HepG2 (cell line): ENCODE results near the gene STH. TPM values are rescaled to one million over a fixed set of nuclear protein-coding genes. Genes with fewer than 3 reads are reported as not detected.

ENCODE experiments used
- ATAC-seq: fragments of 200-7000 bp; cut with Tn5 transposase; 3 replicates; pipeline ENCODE4 v1.9.1; 2020; ENCODE audit warnings: mild to moderate bottlenecking, moderate library complexity
- BruUV-seq: library from RNA; stranded (reverse); fragments of 400-500 nt; replicated peaks from 2 replicates; lab custom pipeline; 2021; lab: Mats Ljungman, UMichigan
- CTCF ChIA-PET: fragments of 300-600 bp; formaldehyde crosslinking; extraction: SDS; loops from one replicate; lab custom pipeline; 2021; ENCODE audit warnings: low total read pairs, inconsistent platforms, low intra/inter-chr PET ratio; lab: Yijun Ruan, JAX
- POLR2A ChIA-PET: fragments of 350-600 bp; sonication (Branson Sonifier 250); formaldehyde crosslinking; loops from one replicate; lab custom pipeline; 2020; ENCODE audit warnings: antibody characterized with exemption, inconsistent platforms; lab: Yijun Ruan, JAX
- DNase-seq: peaks from one replicate; pipeline ENCODE4 v3.0.0-alpha.2; 2015; ENCODE audit warnings: low spot score
- FAIRE-seq: peaks from 3 replicates; lab custom pipeline; 2011; peaks lifted over from hg19 to GRCh38; lab: Jason Lieb, UNC
- H2AFZ ChIP-seq: one replicate; pipeline ENCODE4 v1.6.1; 2011; ENCODE audit warnings: low read length, inconsistent platforms
- H3K27ac ChIP-seq: fragments of 300-600 bp; 3 replicates; pipeline ENCODE4 v1.8.0; 2011; ENCODE audit warnings: mixed run types, mild to moderate bottlenecking, mixed read lengths, low read length, inconsistent platforms; ENCODE audit not compliant: insufficient read depth; ENCODE audit errors: extremely low read length
- H3K27me3 ChIP-seq, 2 experiments: fragments of 200-600 bp in 1 of 2; 2 replicates in 1 of 2; 3 replicates in 1 of 2; pipeline versions ENCODE4 v1.6.0 to v1.8.0; 2011; ENCODE audit warnings: low read length in 2 of 2, mild to moderate bottlenecking in 2 of 2, moderate library complexity in 2 of 2, inconsistent platforms in 1 of 2; ENCODE audit not compliant: insufficient read depth in 2 of 2, control insufficient read depth in 1 of 2
- H3K36me3 ChIP-seq, 2 experiments: fragments of 200-600 bp in 1 of 2; replicated peaks in 1 of 2; 2 replicates in 1 of 2; 3 replicates in 1 of 2; pipeline versions ENCODE4 v1.5.1 to v1.8.0; 2011; ENCODE audit warnings: low read length in 2 of 2, inconsistent platforms in 1 of 2; ENCODE audit not compliant: insufficient read depth in 2 of 2, control insufficient read depth in 1 of 2
- H3K4me1 ChIP-seq: 2 replicates; pipeline ENCODE4 v1.5.1; 2012; ENCODE audit warnings: low read length, inconsistent platforms; ENCODE audit not compliant: insufficient read depth
- H3K4me2 ChIP-seq: 2 replicates; pipeline ENCODE4 v1.6.0; 2011; ENCODE audit warnings: low read depth, low read length, inconsistent platforms
- H3K4me3 ChIP-seq, 3 experiments: fragments of 200-600 bp in 1 of 3; sonication (generic), shearing (Covaris generic) in 1 of 3; replicated peaks in 1 of 3; 2 replicates each; pipeline ENCODE4 v1.5.1; 2011 to 2016; ENCODE audit warnings: low read length in 3 of 3, inconsistent platforms in 2 of 3, low read depth in 2 of 3, mild to moderate bottlenecking in 2 of 3, control low read depth in 1 of 3, mixed read lengths in 1 of 3; ENCODE audit not compliant: insufficient read depth in 1 of 3
- H3K79me2 ChIP-seq: one replicate; pipeline ENCODE4 v1.6.1; 2011; ENCODE audit warnings: low read length, inconsistent platforms; ENCODE audit not compliant: insufficient read depth
- H3K9ac ChIP-seq: 2 replicates; pipeline ENCODE4 v1.6.0; 2011; ENCODE audit warnings: mild to moderate bottlenecking, low read depth, low read length, inconsistent platforms; ENCODE audit not compliant: insufficient read depth
- H3K9me3 ChIP-seq: 2 replicates; pipeline ENCODE4 v1.5.1; 2012; ENCODE audit warnings: mild to moderate bottlenecking, low read length
- H4K20me1 ChIP-seq: 2 replicates; pipeline ENCODE4 v1.6.0; 2011; ENCODE audit warnings: inconsistent platforms, mild to moderate bottlenecking, low read length, moderate library complexity; ENCODE audit not compliant: insufficient read depth
- CCAR2 ChIP-seq: fragments of 200-400 bp; formaldehyde crosslinking; optimal IDR thresholded peaks from 2 replicates; pipeline ENCODE3; 2018; ENCODE audit warnings: low read depth, mild to moderate bottlenecking, low read length, moderate library complexity
- ERF ChIP-seq: IDR thresholded peaks from 2 replicates; pipeline ENCODE4 v1.6.1; 2018; ENCODE audit warnings: missing biosample characterization, missing genetic modification reagents
- HIVEP1 ChIP-seq: sonication (generic); formaldehyde crosslinking; IDR thresholded peaks from 2 replicates; pipeline ENCODE4 v1.4.0; 2020; ENCODE audit warnings: mild to moderate bottlenecking, missing genetic modification reagents
- HNRNPL ChIP-seq: fragments of 200-400 bp; formaldehyde crosslinking; IDR thresholded peaks from 2 replicates; pipeline ENCODE4 v1.6.1; 2017; ENCODE audit warnings: mild to moderate bottlenecking, low read depth, low read length
- NCOR1 ChIP-seq: fragments of 200-600 bp; sonication (generic); IDR thresholded peaks from 2 replicates; pipeline ENCODE4 v1.7.0; 2017; ENCODE audit warnings: antibody characterized with exemption, low read length, borderline replicate concordance
- POGZ ChIP-seq: sonication (generic); formaldehyde crosslinking; IDR thresholded peaks from 2 replicates; pipeline ENCODE4 v1.4.0; 2020; ENCODE audit warnings: mild to moderate bottlenecking, missing genetic modification reagents
- ZNF235 ChIP-seq: sonication (generic); formaldehyde crosslinking; IDR thresholded peaks from 2 replicates; pipeline ENCODE4 v1.8.1; 2023; ENCODE audit warnings: mild to moderate bottlenecking, missing genetic modification reagents, borderline replicate concordance
- ZNF552 ChIP-seq: sonication (generic); formaldehyde crosslinking; IDR thresholded peaks from 2 replicates; pipeline ENCODE4 v1.9.0; 2022; ENCODE audit warnings: missing genetic modification reagents, mild to moderate bottlenecking, borderline replicate concordance
- ZNF580 ChIP-seq: IDR thresholded peaks from 2 replicates; pipeline ENCODE4 v1.6.1; 2016; ENCODE audit warnings: low read depth, borderline replicate concordance
- ZNF672 ChIP-seq: sonication (generic); formaldehyde crosslinking; IDR thresholded peaks from 2 replicates; pipeline ENCODE4 v1.8.1; 2022; ENCODE audit warnings: missing genetic modification reagents
- whole genome bisulfite sequencing: methylation state at CpG from one replicate; pipeline ENCODE4 v1.1.6; 2017; ENCODE audit warnings: low lambda C conversion rate; 5-methylcytosine and 5-hydroxymethylcytosine counted together
- in situ Hi-C: cut with HindIII; loops from 2 replicates; pipeline ENCODE4 v1.10.0; 2017; ENCODE audit warnings: low pct_unique_long_range_greater_than_20kb; ENCODE audit not compliant: extremely low pct_ligation_motif_present
- intact Hi-C: fragments of 100-400 bp; cut with micrococcal nuclease; formaldehyde crosslinking; loops from one replicate; pipeline ENCODE4 v1.10.0; 2022; ENCODE audit not compliant: unreplicated experiment
- polyA plus RNA-seq, 8 experiments: library from polyadenylated mRNA; depleted of rRNA in 3 of 8; stranded (reverse) in 7 of 8; unstranded in 1 of 8; fragments of >200 nt; fragmentation: Illumina TruSeq in 4 of 8; extraction: Trizol in 4 of 8; gene quantifications; 2 replicates each; pipeline versions ENCODE4 v1.2.1 to v1.2.3, GENCODE V29; 2011 to 2016; ENCODE audit warnings: low read depth in 4 of 8, missing spikeins in 1 of 8, mixed read lengths in 1 of 8; ENCODE audit not compliant: insufficient read depth in 1 of 8
- total RNA-seq, 5 experiments: library from RNA; depleted of rRNA; stranded (reverse); fragments of >200 nt; fragmentation: Illumina TruSeq; extraction: Trizol; gene quantifications; 2 replicates each; pipeline ENCODE4 v1.2.3, GENCODE V29; 2016; ENCODE audit warnings: low read depth in 1 of 5
- TF ChIP-seq, protein P1 (sequence below): sonication (generic); formaldehyde crosslinking; IDR thresholded peaks from 2 replicates; pipeline ENCODE4 v1.4.0; 2020; ENCODE audit warnings: mild to moderate bottlenecking, missing genetic modification reagents

Gene STH
- total and polyA plus RNA-seq, 2 of the 13 experiments (the other 11 are each of a cell fraction or from before 2014, with no cell fraction given), result not detected

DNA sequence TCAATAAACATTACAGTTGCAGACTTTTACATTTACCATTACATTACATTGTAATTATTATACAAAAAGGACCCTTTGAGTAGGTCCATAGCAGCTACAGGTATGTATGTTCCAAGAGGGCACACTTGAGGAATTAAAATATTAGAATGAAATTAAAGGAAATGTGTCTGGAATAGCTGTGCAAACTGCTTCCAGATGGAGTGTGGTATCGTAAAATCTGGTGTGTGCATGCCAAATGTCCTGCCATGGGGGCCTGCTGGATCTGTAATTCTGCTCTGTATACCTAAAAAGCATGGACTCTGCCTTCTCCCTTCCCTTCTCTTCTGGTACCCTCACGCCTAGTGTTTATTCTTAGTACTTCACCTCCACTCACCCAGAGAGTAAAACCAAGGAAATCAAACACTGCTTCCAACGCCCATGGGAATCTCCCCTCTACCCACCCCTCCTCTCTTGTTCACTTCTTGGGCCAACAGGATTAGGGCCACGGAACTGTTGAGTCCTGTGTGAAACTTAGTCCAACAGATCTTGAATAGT lies 38.7 kb downstream of the STH start:
- H3K79me2 ChIP-seq, result no peaks in the 10 kb centered on the region
- no peak for DNase-seq
- peaks cover 4% of the 10 kb centered on the region; the same call in 1 of the 2 replicates for H3K4me1 ChIP-seq
- TF ChIP-seq NCOR1 (no peak), HIVEP1 (CRISPR knock-in tag) (no peak), ZNF552 (CRISPR knock-in tag) (no peak), CCAR2 (no peak), ZNF580 (CRISPR knock-in tag) (no peak), ZNF672 (CRISPR knock-in tag) (no peak), ZNF235 (CRISPR knock-in tag) (no peak), ERF (CRISPR knock-in tag) (no peak), HNRNPL (no peak), POGZ (CRISPR knock-in tag) (no peak)
- TF ChIP-seq, protein P1, sequence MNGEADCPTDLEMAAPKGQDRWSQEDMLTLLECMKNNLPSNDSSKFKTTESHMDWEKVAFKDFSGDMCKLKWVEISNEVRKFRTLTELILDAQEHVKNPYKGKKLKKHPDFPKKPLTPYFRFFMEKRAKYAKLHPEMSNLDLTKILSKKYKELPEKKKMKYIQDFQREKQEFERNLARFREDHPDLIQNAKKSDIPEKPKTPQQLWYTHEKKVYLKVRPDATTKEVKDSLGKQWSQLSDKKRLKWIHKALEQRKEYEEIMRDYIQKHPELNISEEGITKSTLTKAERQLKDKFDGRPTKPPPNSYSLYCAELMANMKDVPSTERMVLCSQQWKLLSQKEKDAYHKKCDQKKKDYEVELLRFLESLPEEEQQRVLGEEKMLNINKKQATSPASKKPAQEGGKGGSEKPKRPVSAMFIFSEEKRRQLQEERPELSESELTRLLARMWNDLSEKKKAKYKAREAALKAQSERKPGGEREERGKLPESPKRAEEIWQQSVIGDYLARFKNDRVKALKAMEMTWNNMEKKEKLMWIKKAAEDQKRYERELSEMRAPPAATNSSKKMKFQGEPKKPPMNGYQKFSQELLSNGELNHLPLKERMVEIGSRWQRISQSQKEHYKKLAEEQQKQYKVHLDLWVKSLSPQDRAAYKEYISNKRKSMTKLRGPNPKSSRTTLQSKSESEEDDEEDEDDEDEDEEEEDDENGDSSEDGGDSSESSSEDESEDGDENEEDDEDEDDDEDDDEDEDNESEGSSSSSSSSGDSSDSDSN, result no peak
- no peak for FAIRE-seq
- in situ Hi-C loops (no loop called here), intact Hi-C loops (no loop called here)
- POLR2A ChIA-PET, result no interaction called here
- H3K9me3 ChIP-seq, result no peaks in the 10 kb centered on the region
- CTCF ChIA-PET, result no interaction called here
- H2AFZ ChIP-seq, result no peak overlapping the region
- H3K4me3 ChIP-seq, result no peak overlapping the region
- no peak overlapping the region for H3K4me2 ChIP-seq
- H3K27ac ChIP-seq, result no peak overlapping the region
- 97% methylated on average over 4 of the region's 4 CpGs for WGBS
- no TSS peak for BruUV-seq
- H3K36me3 ChIP-seq, result peaks cover 56 to 95% of the 10 kb centered on the region in 2 experiments
- H4K20me1 ChIP-seq, result no peaks in the 10 kb centered on the region
- no peak for ATAC-seq
- no peak overlapping the region for H3K9ac ChIP-seq
- no peaks in the 10 kb centered on the region for H3K27me3 ChIP-seq
